Endothelial cell of umbilical vein (primary cell): ENCODE results near the gene CARD6. TPM values are rescaled to one million over a fixed set of nuclear protein-coding genes. Genes with fewer than 3 reads are reported as not detected.

Experiments
- BruUV-seq: library from RNA; stranded (reverse); fragments of 400-500 nt; replicated peaks from 2 replicates; lab custom pipeline; 2021; lab: Mats Ljungman, UMichigan
- CTCF ChIA-PET: fragments of 300-600, 350-600 bp; sonication (Branson Sonifier 250); formaldehyde crosslinking; loops from one replicate; lab custom pipeline; 2021; ENCODE audit warnings: antibody characterized with exemption, inconsistent platforms; lab: Charles Lee
- POLR2A ChIA-PET: fragments of 300-600, 350-600 bp; sonication (Branson Sonifier 250); formaldehyde crosslinking; loops from one replicate; lab custom pipeline; 2021; ENCODE audit warnings: antibody characterized with exemption, inconsistent platforms; lab: Charles Lee
- DNase-seq: peaks from one replicate; pipeline ENCODE4 v3.0.0-alpha.2; 2011; ENCODE audit warnings: low read depth, low spot score
- FAIRE-seq: peaks from 2 replicates; lab custom pipeline; 2011; peaks lifted over from hg19 to GRCh38; lab: Jason Lieb, UNC
- H2AFZ ChIP-seq: 2 replicates; pipeline ENCODE4 v1.6.0; 2012; ENCODE audit warnings: low read depth, low read length, control low read depth, inconsistent platforms
- H3K27ac ChIP-seq: 2 replicates; pipeline ENCODE4 v1.5.1; 2011; ENCODE audit warnings: low read depth, mild to moderate bottlenecking, control low read depth, low read length, moderate library complexity; ENCODE audit not compliant: insufficient read depth
- H3K27me3 ChIP-seq, 2 experiments: 2 replicates each; pipeline versions ENCODE4 v1.6.0 to v1.6.1; 2011; ENCODE audit warnings: low read length in 2 of 2, mixed read lengths in 1 of 2; ENCODE audit not compliant: control insufficient read depth in 2 of 2, insufficient read depth in 2 of 2
- H3K36me3 ChIP-seq, 2 experiments: 2 replicates in 1 of 2; 3 replicates in 1 of 2; pipeline ENCODE4 v1.5.1; 2011; ENCODE audit warnings: low read length in 2 of 2, mild to moderate bottlenecking in 1 of 2, moderate library complexity in 1 of 2; ENCODE audit not compliant: control insufficient read depth in 2 of 2, insufficient read depth in 2 of 2; ENCODE audit errors: extremely low read depth in 1 of 2
- H3K4me1 ChIP-seq: 3 replicates; pipeline ENCODE4 v1.5.1; 2011; ENCODE audit warnings: mild to moderate bottlenecking, low read length; ENCODE audit not compliant: control insufficient read depth, insufficient read depth; ENCODE audit errors: extremely low read depth
- H3K4me2 ChIP-seq: 2 replicates; pipeline ENCODE4 v1.6.1; 2011; ENCODE audit warnings: low read length, control low read depth, mixed read lengths; ENCODE audit not compliant: insufficient read depth
- H3K4me3 ChIP-seq, 3 experiments: fragments of 200-600 bp in 1 of 3; sonication (generic), shearing (Covaris generic) in 1 of 3; replicated peaks in 1 of 3; 2 replicates each; pipeline ENCODE4 v1.5.1; 2011 to 2016; ENCODE audit warnings: control low read depth in 3 of 3, low read length in 3 of 3, mild to moderate bottlenecking in 2 of 3, inconsistent platforms in 1 of 3, low read depth in 1 of 3, moderate library complexity in 1 of 3; ENCODE audit not compliant: insufficient read depth in 1 of 3
- H3K79me2 ChIP-seq: 2 replicates; pipeline ENCODE4 v1.6.0; 2012; ENCODE audit warnings: low read length, inconsistent platforms; ENCODE audit not compliant: control insufficient read depth, insufficient read depth
- H3K9ac ChIP-seq: replicated peaks from 2 replicates; pipeline ENCODE3; 2011; ENCODE audit warnings: low read length, control low read depth; ENCODE audit not compliant: insufficient read depth; ENCODE audit errors: extremely low read depth
- H3K9me1 ChIP-seq: replicated peaks from 3 replicates; pipeline ENCODE4 v1.6.0; 2011; ENCODE audit warnings: mild to moderate bottlenecking, low read length; ENCODE audit not compliant: control insufficient read depth, insufficient read depth; ENCODE audit errors: extremely low read depth
- H3K9me3 ChIP-seq: replicated peaks from 2 replicates; pipeline ENCODE4 v1.5.1; 2012; ENCODE audit warnings: low read length, inconsistent platforms; ENCODE audit not compliant: control insufficient read depth, insufficient read depth
- H4K20me1 ChIP-seq: replicated peaks from 2 replicates; pipeline ENCODE3; 2011; ENCODE audit warnings: mild to moderate bottlenecking, low read length; ENCODE audit not compliant: control insufficient read depth, insufficient read depth; ENCODE audit errors: extremely low read depth
- EZH2 ChIP-seq: IDR thresholded peaks from 2 replicates; pipeline ENCODE4 v1.6.1; 2012; ENCODE audit warnings: borderline replicate concordance, low read depth, mild to moderate bottlenecking, moderate library complexity, low read length, inconsistent platforms; ENCODE audit not compliant: severe bottlenecking
- FOS ChIP-seq: IDR thresholded peaks from 2 replicates; pipeline ENCODE4 v1.6.1; 2011; ENCODE audit warnings: mild to moderate bottlenecking, low read length, moderate library complexity, borderline replicate concordance; ENCODE audit not compliant: insufficient read depth
- GATA2 ChIP-seq: IDR thresholded peaks from 2 replicates; pipeline ENCODE4 v1.7.0; 2011; ENCODE audit warnings: low read depth, mild to moderate bottlenecking, moderate library complexity, mixed read lengths, low read length; ENCODE audit not compliant: insufficient read length, insufficient read depth
- JUN ChIP-seq: IDR thresholded peaks from 2 replicates; pipeline ENCODE4 v1.6.1; 2011; ENCODE audit warnings: borderline replicate concordance, low read depth; ENCODE audit not compliant: insufficient read length, insufficient read depth
- MAX ChIP-seq: IDR thresholded peaks from 2 replicates; pipeline ENCODE4 v1.6.1; 2011; ENCODE audit not compliant: insufficient read depth, insufficient read length
- MYC ChIP-seq: IDR thresholded peaks from one replicate; pipeline ENCODE4 v1.6.1; 2011; ENCODE audit warnings: mild to moderate bottlenecking, low read depth, low read length
- POLR2A ChIP-seq: IDR thresholded peaks from 2 replicates; pipeline ENCODE4 v1.6.1; 2012; ENCODE audit warnings: low read depth, mild to moderate bottlenecking, control low read depth, low read length
- POLR2AphosphoS5 ChIP-seq: IDR thresholded peaks from 2 replicates; pipeline ENCODE4 v1.6.1; 2012; ENCODE audit warnings: low read depth, mild to moderate bottlenecking, control low read depth, low read length, moderate library complexity; ENCODE audit not compliant: insufficient read depth
- dilution Hi-C: fragments of 300-500 bp; cut with MboI; formaldehyde crosslinking; loops from one replicate; pipeline ENCODE4 v1.15.0; 2019; ENCODE audit warnings: low sequenced_read_pairs; ENCODE audit not compliant: extremely low pct_ligation_motif_present
- intact Hi-C: fragments of 100-400 bp; cut with micrococcal nuclease; formaldehyde crosslinking; loops from one replicate; pipeline ENCODE4 v1.10.0; 2022
- polyA plus RNA-seq, 4 experiments: library from polyadenylated mRNA; depleted of rRNA in 3 of 4; stranded (reverse) in 3 of 4; unstranded in 1 of 4; fragments of >200 nt; gene quantifications; 2 replicates each; pipeline versions ENCODE4 v1.2.1 to v1.2.3, GENCODE V29; 2011 to 2012; ENCODE audit warnings: missing spikeins in 1 of 4
- total RNA-seq: library from RNA; stranded (reverse); gene quantifications from 2 replicates; pipeline ENCODE4 v1.2.3, GENCODE V29; 2021
- TF ChIP-seq, protein P1 (sequence below), 2 donors: IDR thresholded peaks; 1 replicate in 1 of 2; 2 replicates in 1 of 2; pipeline ENCODE4 v1.5.1; 2011; ENCODE audit warnings: low read length in 2 of 2, mild to moderate bottlenecking in 2 of 2, moderate library complexity in 2 of 2, control low read depth in 1 of 2, inconsistent platforms in 1 of 2, low read depth in 1 of 2; ENCODE audit not compliant: insufficient read depth in 1 of 2; ENCODE audit errors: extremely low read depth in 1 of 2

CARD6 gene
- total and polyA plus RNA-seq, 2 donors (not counting 3 experiments of a cell fraction or from before 2014, with no cell fraction given), result 11.0 to 23.8 TPM

- H3K4me1 ChIP-seq, result no peaks in the 10 kb centered on the region
- no peaks in the 10 kb centered on the region for H3K36me3 ChIP-seq
- ChIA-PET CTCF (interaction anchor here (1.9 kb wide), 1 partner anchor 1161 kb away, joined by 7 read pairs; no protein-coding TSS in a partner anchor), POLR2A (no interaction called here)
- BruUV-seq, result no TSS peak
- no peak overlapping the region for H3K4me3 ChIP-seq
- H2AFZ ChIP-seq, result no peak overlapping the region
- H4K20me1 ChIP-seq, result no peaks in the 10 kb centered on the region
- TF ChIP-seq POLR2AphosphoS5 (no peak), JUN (no peak), MAX (no peak), FOS (no peak), GATA2 (no peak), MYC (no peak), POLR2A (no peak), EZH2 (no peak)
- TF ChIP-seq, protein P1, sequence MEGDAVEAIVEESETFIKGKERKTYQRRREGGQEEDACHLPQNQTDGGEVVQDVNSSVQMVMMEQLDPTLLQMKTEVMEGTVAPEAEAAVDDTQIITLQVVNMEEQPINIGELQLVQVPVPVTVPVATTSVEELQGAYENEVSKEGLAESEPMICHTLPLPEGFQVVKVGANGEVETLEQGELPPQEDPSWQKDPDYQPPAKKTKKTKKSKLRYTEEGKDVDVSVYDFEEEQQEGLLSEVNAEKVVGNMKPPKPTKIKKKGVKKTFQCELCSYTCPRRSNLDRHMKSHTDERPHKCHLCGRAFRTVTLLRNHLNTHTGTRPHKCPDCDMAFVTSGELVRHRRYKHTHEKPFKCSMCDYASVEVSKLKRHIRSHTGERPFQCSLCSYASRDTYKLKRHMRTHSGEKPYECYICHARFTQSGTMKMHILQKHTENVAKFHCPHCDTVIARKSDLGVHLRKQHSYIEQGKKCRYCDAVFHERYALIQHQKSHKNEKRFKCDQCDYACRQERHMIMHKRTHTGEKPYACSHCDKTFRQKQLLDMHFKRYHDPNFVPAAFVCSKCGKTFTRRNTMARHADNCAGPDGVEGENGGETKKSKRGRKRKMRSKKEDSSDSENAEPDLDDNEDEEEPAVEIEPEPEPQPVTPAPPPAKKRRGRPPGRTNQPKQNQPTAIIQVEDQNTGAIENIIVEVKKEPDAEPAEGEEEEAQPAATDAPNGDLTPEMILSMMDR (IDR thresholded peaks at IDR 0.05; ENCODE audit: extremely low read depth in 1 of 2, insufficient read depth in 1 of 2, low read depth in 1 of 2, low read length in 2 of 2), result no peak
- intact Hi-C loops, result loop anchor here (5.0 kb wide), 1 partner anchor 105 kb away; no protein-coding TSS in a partner anchor
- no peaks in the 10 kb centered on the region for H3K79me2 ChIP-seq
- H3K4me2 ChIP-seq, result no peak overlapping the region
- no peaks in the 10 kb centered on the region for H3K9me1 ChIP-seq
- DNase-seq (no peak), FAIRE-seq (no peak)
- H3K27me3 ChIP-seq, result no peaks in the 10 kb centered on the region
- H3K27ac ChIP-seq, result no peak overlapping the region
- H3K9me3 ChIP-seq, result no peaks in the 10 kb centered on the region
- H3K9ac ChIP-seq, result no peak overlapping the region
- dilution Hi-C loops, result no loop called here
Observed at GRCh38 chr5:40877371-40877988, 36.3 kb downstream of the CARD6 start.
